ENCODE results near the gene LRRC3.

Gene LRRC3

DNA sequence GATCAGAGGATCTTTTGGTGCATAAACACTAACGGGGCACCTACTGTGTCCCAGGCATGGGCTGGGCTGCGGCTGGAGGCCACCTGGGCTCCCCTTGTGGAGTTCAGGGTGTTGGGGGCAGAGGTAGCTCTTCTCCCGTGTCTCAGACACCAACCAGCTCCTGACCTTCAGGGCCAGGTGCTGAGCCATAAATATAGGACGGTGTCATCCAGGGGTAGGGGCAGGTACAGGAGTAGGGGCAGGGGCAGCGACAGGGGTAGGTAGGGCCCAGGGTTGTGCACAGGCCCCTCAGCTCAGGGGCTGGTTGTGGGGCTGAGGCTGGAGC lies 18.0 kb upstream of the LRRC3 start:
- TF ChIP-seq, protein P1, sequence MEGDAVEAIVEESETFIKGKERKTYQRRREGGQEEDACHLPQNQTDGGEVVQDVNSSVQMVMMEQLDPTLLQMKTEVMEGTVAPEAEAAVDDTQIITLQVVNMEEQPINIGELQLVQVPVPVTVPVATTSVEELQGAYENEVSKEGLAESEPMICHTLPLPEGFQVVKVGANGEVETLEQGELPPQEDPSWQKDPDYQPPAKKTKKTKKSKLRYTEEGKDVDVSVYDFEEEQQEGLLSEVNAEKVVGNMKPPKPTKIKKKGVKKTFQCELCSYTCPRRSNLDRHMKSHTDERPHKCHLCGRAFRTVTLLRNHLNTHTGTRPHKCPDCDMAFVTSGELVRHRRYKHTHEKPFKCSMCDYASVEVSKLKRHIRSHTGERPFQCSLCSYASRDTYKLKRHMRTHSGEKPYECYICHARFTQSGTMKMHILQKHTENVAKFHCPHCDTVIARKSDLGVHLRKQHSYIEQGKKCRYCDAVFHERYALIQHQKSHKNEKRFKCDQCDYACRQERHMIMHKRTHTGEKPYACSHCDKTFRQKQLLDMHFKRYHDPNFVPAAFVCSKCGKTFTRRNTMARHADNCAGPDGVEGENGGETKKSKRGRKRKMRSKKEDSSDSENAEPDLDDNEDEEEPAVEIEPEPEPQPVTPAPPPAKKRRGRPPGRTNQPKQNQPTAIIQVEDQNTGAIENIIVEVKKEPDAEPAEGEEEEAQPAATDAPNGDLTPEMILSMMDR (IDR thresholded peaks at IDR 0.05; ENCODE audit: low read depth, low read length): no peak
- H3K4me3 ChIP-seq (ENCODE audit: low read depth, low read length): no peak overlapping the region

DNA sequence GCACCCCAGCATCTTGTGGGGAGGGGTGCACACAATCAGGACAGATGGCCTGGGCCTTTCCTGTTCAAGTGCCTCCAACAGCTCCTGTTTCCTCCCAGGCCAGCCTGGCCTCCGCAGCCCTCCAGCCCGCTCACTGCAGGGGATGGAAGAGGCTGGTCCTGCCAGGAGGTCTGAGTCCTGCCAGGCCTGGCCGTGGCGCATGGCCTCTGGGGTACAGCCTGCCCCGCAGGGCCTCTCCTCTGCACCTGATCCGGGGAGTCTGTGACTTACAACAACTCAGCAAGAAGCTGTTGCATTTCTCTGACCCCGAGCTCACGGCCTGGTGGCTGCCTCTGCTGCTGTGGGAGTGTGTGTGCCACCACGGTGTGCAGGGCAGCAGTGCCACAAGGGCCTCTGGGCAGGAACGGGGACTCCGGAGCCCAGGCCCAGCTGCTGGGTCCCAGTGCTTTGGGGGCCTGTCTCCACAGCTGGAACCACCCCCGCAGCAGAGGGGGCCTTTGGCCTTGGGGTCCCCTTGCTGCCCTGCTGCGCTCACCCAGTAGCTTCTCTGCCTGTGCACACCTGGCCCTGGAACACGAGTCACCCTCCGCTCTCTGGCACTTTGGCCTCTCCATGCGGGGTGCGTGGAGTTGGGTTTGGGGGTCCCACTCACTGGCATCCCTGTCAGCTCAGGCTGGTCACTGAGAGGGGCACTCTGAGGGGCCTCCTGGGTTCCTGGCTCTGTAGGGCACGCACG lies 17.4 kb upstream of the LRRC3 start:
- TF ChIP-seq, protein P1 (IDR thresholded peaks at IDR 0.05; ENCODE audit: low read depth, low read length): no peak

DNA sequence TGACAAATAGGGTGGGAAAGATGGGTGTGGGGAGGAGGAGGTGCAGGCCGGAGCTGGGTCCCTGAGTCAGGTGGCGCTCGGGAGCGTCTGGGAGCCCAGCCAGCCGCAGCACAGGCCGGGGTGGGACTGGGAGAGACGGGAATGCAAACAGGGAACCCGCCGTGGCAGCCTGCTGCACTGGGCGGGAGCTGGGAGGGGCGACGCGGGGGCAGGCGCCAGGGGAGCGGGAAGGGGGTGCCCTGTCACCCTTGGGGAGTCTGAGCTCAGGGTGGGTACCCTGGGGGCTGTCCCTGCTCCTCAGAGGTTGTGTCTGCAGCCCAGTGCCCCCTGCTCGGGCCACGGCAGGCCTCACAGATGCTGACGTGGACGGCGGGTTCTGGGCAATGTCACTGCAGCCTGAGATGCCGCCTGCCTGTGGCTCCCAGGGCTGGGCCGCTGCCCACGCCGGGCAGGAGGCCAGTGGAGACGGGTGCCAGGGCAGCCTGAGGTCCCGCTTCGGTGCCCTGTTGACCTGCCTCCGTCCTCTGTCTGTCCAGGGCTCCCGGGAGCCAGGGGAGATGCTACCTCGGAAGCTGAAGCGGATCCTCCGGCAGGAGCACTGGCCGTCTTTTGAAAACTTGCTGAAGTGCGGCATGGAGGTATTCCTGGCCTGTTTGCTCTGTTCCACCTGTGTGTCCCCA lies 16.6 kb upstream of the LRRC3 start:
- TF ChIP-seq, protein P1 (IDR thresholded peaks at IDR 0.05; ENCODE audit: low read depth, low read length): no peak
- no peak overlapping the region for H3K4me3 ChIP-seq (ENCODE audit: low read depth, low read length)

More for the DNA sequence above, 17.4 kb upstream of the LRRC3 start:
- no peak overlapping the region for H3K4me3 ChIP-seq (ENCODE audit: low read depth, low read length)

DNA sequence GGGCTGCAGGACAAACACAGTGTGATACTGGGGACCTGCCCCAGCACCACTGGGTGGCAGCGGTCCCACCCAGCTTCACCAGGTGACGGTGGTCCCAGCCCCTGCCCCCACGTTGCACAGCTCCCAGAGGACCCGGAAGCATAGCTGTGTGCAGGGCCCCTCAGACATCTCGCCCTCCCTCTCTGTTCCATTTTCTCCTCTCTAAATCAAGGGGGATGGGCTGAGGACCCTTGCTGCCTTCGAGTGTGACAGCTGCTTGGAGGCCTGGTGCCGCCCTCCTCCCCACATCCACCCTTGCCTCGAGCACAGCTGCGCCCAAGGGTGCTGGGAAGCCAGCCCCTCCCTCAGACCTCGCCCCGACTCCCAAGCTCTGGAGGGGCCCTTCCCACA lies 16.1 kb upstream of the LRRC3 start:
- TF ChIP-seq, protein P1 (IDR thresholded peaks at IDR 0.05; ENCODE audit: low read depth, low read length): no peak
- H3K4me3 ChIP-seq (ENCODE audit: low read depth, low read length): no peak overlapping the region

DNA sequence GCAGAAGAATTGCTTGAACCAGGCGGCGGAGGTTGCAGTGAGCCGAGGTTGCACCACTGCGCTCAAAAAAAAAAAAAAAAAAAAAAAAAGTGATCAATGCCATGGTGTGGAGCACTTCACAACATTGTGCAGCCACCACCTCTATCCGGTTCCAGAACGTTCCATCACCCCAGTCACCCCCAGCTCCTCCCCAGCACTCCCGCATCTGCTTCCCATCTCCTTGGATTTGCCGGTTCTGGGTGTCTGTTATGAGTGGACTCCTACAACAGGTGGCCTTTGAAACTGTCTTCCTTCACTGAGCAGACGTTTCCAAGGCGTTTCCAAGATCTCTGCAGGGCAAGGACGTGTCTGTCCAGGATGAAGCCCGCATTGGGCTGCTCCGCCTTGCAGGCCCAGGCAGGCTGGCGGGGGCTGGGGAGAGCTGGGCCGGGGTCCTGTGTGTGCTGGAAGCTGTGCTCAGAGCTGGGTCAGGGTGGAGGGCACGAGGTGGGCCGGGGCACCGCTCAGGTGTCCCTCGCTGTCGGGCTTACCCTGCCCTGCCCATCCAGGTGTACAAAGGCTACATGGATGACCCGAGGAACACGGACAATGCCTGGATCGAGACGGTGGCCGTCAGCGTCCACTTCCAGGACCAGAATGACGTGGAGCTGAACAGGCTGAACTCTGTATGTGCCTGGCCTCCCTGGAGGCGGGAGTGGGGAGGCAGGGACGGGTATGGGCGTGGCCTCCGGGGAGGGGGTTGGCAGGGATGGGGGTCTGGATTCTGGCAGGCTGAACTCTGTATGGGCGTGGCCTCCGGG lies 14.9 kb upstream of the LRRC3 start:
- no peak overlapping the region for H3K4me3 ChIP-seq (ENCODE audit: low read depth, low read length)
- TF ChIP-seq, protein P1 (IDR thresholded peaks at IDR 0.05; ENCODE audit: low read depth, low read length): no peak

DNA sequence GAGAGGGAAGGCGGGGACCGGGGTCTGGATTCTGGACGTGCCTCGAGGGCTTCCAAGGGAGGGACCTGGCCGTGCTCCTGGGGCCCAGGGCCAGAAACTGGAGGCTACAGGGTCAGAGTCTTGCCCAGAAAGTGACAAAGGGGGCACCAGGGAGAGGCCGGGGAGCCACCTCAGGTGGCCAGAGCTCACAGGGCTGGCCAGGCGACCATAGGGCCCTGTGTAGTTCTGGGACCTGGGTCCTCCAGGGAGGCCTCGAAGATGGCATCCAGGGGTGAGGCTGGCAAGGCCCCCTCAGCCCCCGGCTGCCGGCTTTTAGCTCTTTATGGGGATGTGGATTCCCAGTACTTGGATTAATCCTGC lies 14.3 kb upstream of the LRRC3 start:
- TF ChIP-seq, protein P1 (IDR thresholded peaks at IDR 0.05; ENCODE audit: low read depth, low read length): no peak
- H3K4me3 ChIP-seq (ENCODE audit: low read depth, low read length): no peak overlapping the region

Data from WI38 (cell line).